Spinal cord (tissue), 10 donors: ENCODE measurements around the gene C9orf152. TPM values are rescaled to one million over a fixed set of nuclear protein-coding genes. Genes with fewer than 3 reads are reported as not detected.
A peak's percentile ranks its signal among the peaks of the same experiment; 100 is the strongest.

Experiments
- DNase-seq, 6 donors: peaks; one replicate each; pipeline versions ENCODE4 v3.0.0 to v3.0.0-alpha.2; 2013 to 2015; ENCODE audit warnings: low spot score in 6 of 6, low read depth in 4 of 6
- H3K27ac ChIP-seq: one replicate; pipeline ENCODE4 v1.5.1; 2013; ENCODE audit warnings: low read depth, low read length, control low read depth
- H3K27me3 ChIP-seq: one replicate; pipeline ENCODE4 v1.6.1; 2013; ENCODE audit warnings: low read length; ENCODE audit not compliant: control insufficient read depth, insufficient read depth
- H3K36me3 ChIP-seq: one replicate; pipeline ENCODE4 v1.6.1; 2013; ENCODE audit warnings: low read length; ENCODE audit not compliant: control insufficient read depth, insufficient read depth
- H3K4me1 ChIP-seq: one replicate; pipeline ENCODE4 v1.6.1; 2013; ENCODE audit warnings: low read length; ENCODE audit not compliant: control insufficient read depth, insufficient read depth
- H3K4me3 ChIP-seq: one replicate; pipeline ENCODE4 v1.5.1; 2013; ENCODE audit warnings: low read depth, low read length, control low read depth
- H3K9me3 ChIP-seq: one replicate; pipeline ENCODE4 v1.6.1; 2013; ENCODE audit warnings: low read length; ENCODE audit not compliant: control insufficient read depth, insufficient read depth
- WGBS: methylation state at CpG from one replicate; pipeline ENCODE4 v1.1.5; 2013; ENCODE audit warnings: missing lambda C conversion rate; ENCODE audit not compliant: insufficient coverage; 5-methylcytosine and 5-hydroxymethylcytosine counted together
- polyA plus RNA-seq, 2 donors: library from polyadenylated mRNA; unstranded; fragments of 120-200 nt; gene quantifications; one replicate each; pipeline ENCODE4 v1.2.1, GENCODE V29; 2013; ENCODE audit not compliant: insufficient read length in 2 of 2
- total RNA-seq, 2 donors: library from RNA; depleted of rRNA in 1 of 2; stranded (reverse); fragments of 120-200 nt in 1 of 2; fragments of >200 nt in 1 of 2; gene quantifications; one replicate each; pipeline versions ENCODE4 v1.2.3 to v1.2.4, GENCODE V29; 2013 to 2014
- donor health status: healthy.

Gene C9orf152
- total and polyA plus RNA-seq, 4 donors: 0.08 TPM; not detected in 3

- H3K27ac ChIP-seq: no peak overlapping the region
- DNase-seq: no peak
Measured at GRCh38 chr9:110153431-110153830, 54.5 kb downstream of the C9orf152 start.

GRCh38 chr9:110152704-110153374 lies 55.1 kb downstream of the C9orf152 start:
- WGBS: 100% methylated on average over 1 of the region's 3 CpGs
- no peaks in the 10 kb centered on the region for H3K9me3 ChIP-seq
- H3K4me1 ChIP-seq: peaks cover 2% of the 10 kb centered on the region
- H3K27ac ChIP-seq: no peak overlapping the region
- no peak overlapping the region for H3K4me3 ChIP-seq
- no peaks in the 10 kb centered on the region for H3K27me3 ChIP-seq
- peak; percentile 41 to 93 (median 62) for DNase-seq
- H3K36me3 ChIP-seq: no peaks in the 10 kb centered on the region

More at GRCh38 chr9:110153431-110153830, 54.5 kb downstream of the C9orf152 start:
- Histone ChIP-seq H3K9me3 (no peaks in the 10 kb centered on the region), H3K4me3 (no peak overlapping the region), H3K4me1 (peaks cover 8% of the 10 kb centered on the region), H3K36me3 (no peaks in the 10 kb centered on the region), H3K27me3 (no peaks in the 10 kb centered on the region)
- no CpG with 5 or more reads among the region's 2 CpGs for WGBS

Other genes starting within 250 kb of the C9orf152 start
- 100 to 1,000 TPM; 127 to 171 TPM for gene TXN, start 48.3 kb upstream of the C9orf152 start, total RNA-seq
- 100 to 1,000 TPM; 202 to 214 TPM for gene TXN, start 48.3 kb upstream of the C9orf152 start, polyA plus RNA-seq
- not detected for gene TXNDC8, start 129.7 kb upstream of the C9orf152 start, total RNA-seq
- gene TXNDC8, start 129.7 kb upstream of the C9orf152 start, polyA plus RNA-seq: not detected